SU-DHL-6 (cell line): ENCODE results near the gene FAM120B.
"Not testable (repeated sequence)": the region's sequence is repeated elsewhere in the genome, so short reads cannot be mapped to it uniquely, and the experiment has no call there.

Source experiments
- H2AFZ ChIP-seq: fragments of 200-600 bp; sonication (generic); 2 replicates; pipeline ENCODE4 v1.6.1; 2014; ENCODE audit warnings: low read depth, mild to moderate bottlenecking, moderate library complexity, mixed read lengths, antibody characterized with exemption, low read length; ENCODE audit not compliant: severe bottlenecking
- H3F3A ChIP-seq: fragments of 200-600 bp; shearing (Covaris generic); 2 replicates; pipeline ENCODE4 v1.6.0; 2016; ENCODE audit warnings: antibody characterized with exemption, mild to moderate bottlenecking; ENCODE audit not compliant: insufficient read depth
- H3K27ac ChIP-seq: fragments of 200-600 bp; sonication (generic); 2 replicates; pipeline ENCODE4 v1.5.1; 2016; ENCODE audit warnings: low read depth, mild to moderate bottlenecking, low read length, moderate library complexity, mixed read lengths
- H3K27me3 ChIP-seq: fragments of 200-600 bp; sonication (generic), shearing (Covaris generic); 2 replicates; pipeline ENCODE4 v1.6.0; 2014; ENCODE audit warnings: mild to moderate bottlenecking, low read length
- H3K36me3 ChIP-seq: fragments of 200-600 bp; sonication (generic); 2 replicates; pipeline ENCODE4 v1.6.1; 2014; ENCODE audit warnings: mild to moderate bottlenecking, low read length, mixed read lengths
- H3K4me2 ChIP-seq: fragments of 300-600, 200-600 bp; shearing (Covaris generic), sonication (generic); 2 replicates; pipeline ENCODE4 v1.6.0; 2014; ENCODE audit warnings: low read length, low read depth, mild to moderate bottlenecking; ENCODE audit not compliant: poor library complexity, severe bottlenecking
- H3K4me3 ChIP-seq: fragments of 200-600 bp; sonication (generic); 2 replicates; pipeline ENCODE4 v1.5.1; 2014; ENCODE audit warnings: antibody characterized with exemption, low read length, mild to moderate bottlenecking, mixed read lengths; ENCODE audit not compliant: insufficient read depth, poor library complexity, severe bottlenecking
- H3K79me2 ChIP-seq: fragments of 200-600 bp; sonication (generic); 2 replicates; pipeline ENCODE4 v1.6.1; 2014; ENCODE audit warnings: mild to moderate bottlenecking, low read length, moderate library complexity; ENCODE audit not compliant: insufficient read depth
- H3K9ac ChIP-seq: fragments of 200-600 bp; sonication (generic); 2 replicates; pipeline ENCODE4 v1.7.0; 2014; ENCODE audit warnings: mild to moderate bottlenecking, low read length
- H3K9me2 ChIP-seq: fragments of 200-600 bp; sonication (generic); replicated peaks from 2 replicates; pipeline ENCODE4 v1.6.1; 2014; ENCODE audit warnings: low read length; ENCODE audit not compliant: insufficient read depth
- H3K9me3 ChIP-seq: fragments of 200-600 bp; sonication (generic); 2 replicates; pipeline ENCODE4 v1.6.1; 2014; ENCODE audit warnings: low read length, mixed read lengths; ENCODE audit not compliant: insufficient read depth
- H4K20me1 ChIP-seq: fragments of 200-600 bp; sonication (generic); 2 replicates; pipeline ENCODE4 v1.6.1; 2014; ENCODE audit warnings: low read depth, mild to moderate bottlenecking, antibody characterized with exemption, low read length, moderate library complexity, mixed read lengths
- EZH2phosphoT487 ChIP-seq: fragments of 200-600 bp; sonication (generic), shearing (Covaris generic); conservative IDR thresholded peaks from 2 replicates; pipeline ENCODE4 v1.6.1; 2018; ENCODE audit warnings: mild to moderate bottlenecking, antibody characterized with exemption, low read length, moderate library complexity, mixed read lengths
- TF ChIP-seq, protein P1 (sequence below): fragments of 200-600 bp; sonication (generic); IDR thresholded peaks from one replicate; pipeline ENCODE4 v1.5.1; 2017; ENCODE audit warnings: antibody characterized with exemption, mild to moderate bottlenecking, low read length, moderate library complexity; ENCODE audit not compliant: insufficient read depth, poor library complexity, severe bottlenecking

FAM120B gene

DNA sequence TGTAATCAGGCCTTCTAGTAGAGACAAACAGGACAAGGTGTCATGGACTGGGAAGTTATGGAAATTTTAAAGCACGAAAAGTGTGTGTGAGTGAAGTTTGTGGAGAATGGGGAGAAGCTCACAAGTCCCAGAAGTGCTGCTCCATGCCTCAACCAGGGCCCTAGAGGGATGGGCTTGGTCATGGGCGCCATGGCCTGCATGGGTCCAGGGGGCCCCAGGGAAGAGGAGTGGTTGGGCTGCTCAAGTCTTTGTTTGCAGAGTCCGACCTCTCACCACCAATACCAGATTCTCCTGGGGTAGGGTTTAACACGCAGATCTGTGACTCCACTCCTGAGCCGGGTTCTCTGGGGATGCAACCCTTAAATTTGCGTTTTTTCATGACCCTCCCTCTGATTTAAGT is 88.4 kb downstream of the FAM120B start:
- H3K9me2 ChIP-seq, result no peaks in the 10 kb centered on the region
- no peaks in the 10 kb centered on the region for H3K27me3 ChIP-seq
- no peaks in the 10 kb centered on the region for H3F3A ChIP-seq
- H3K79me2 ChIP-seq, result no peaks in the 10 kb centered on the region
- H4K20me1 ChIP-seq, result no peaks in the 10 kb centered on the region
- no peak overlapping the region for H3K4me3 ChIP-seq
- H3K27ac ChIP-seq, result no peak overlapping the region
- no peak overlapping the region for H3K4me2 ChIP-seq
- H2AFZ ChIP-seq, result no peak overlapping the region
- H3K9me3 ChIP-seq, result no peaks in the 10 kb centered on the region
- TF ChIP-seq, protein P1, sequence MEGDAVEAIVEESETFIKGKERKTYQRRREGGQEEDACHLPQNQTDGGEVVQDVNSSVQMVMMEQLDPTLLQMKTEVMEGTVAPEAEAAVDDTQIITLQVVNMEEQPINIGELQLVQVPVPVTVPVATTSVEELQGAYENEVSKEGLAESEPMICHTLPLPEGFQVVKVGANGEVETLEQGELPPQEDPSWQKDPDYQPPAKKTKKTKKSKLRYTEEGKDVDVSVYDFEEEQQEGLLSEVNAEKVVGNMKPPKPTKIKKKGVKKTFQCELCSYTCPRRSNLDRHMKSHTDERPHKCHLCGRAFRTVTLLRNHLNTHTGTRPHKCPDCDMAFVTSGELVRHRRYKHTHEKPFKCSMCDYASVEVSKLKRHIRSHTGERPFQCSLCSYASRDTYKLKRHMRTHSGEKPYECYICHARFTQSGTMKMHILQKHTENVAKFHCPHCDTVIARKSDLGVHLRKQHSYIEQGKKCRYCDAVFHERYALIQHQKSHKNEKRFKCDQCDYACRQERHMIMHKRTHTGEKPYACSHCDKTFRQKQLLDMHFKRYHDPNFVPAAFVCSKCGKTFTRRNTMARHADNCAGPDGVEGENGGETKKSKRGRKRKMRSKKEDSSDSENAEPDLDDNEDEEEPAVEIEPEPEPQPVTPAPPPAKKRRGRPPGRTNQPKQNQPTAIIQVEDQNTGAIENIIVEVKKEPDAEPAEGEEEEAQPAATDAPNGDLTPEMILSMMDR, result no peak
- no peak for TF ChIP-seq EZH2phosphoT487
- 0 out of 2 replicates have a peak, but pooled peaks cover 3% of the 10 kb centered on the region for H3K36me3 ChIP-seq
- no peak overlapping the region for H3K9ac ChIP-seq

DNA sequence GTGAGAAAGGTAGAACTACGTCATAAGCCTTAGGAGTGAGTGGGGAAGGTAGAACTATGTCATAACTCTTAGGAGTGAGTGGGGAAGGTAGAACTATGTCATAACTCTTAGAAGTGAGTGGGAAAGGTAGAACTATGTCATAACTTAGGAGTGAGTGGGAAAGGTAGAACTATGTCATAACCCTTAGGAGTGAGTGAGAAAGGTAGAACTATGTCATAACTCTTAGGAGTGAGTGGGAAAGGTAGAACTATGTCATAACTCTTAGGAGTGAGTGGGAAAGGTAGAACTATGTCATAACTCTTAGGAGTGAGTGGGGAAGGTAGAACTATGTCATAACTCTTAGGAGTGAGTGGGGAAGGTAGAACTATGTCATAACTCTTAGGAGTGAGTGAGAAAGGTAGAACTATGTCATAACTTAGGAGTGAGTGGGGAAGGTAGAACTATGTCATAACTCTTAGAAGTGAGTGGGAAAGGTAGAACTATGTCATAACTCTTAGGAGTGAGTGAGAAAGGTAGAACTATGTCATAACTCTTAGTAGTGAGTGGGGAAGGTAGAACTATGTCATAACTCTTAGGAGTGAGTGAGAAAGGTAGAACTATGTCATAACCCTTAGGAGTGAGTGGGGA is 92.3 kb downstream of the FAM120B start:
- H3K36me3 ChIP-seq, H3K79me2 ChIP-seq, H3K4me3 ChIP-seq, H4K20me1 ChIP-seq, H3K27me3 ChIP-seq, H3K9me3 ChIP-seq, H3K4me2 ChIP-seq, H3F3A ChIP-seq, H3K27ac ChIP-seq, H3K9me2 ChIP-seq, H3K9ac ChIP-seq, H2AFZ ChIP-seq: not testable (repeated sequence)

DNA sequence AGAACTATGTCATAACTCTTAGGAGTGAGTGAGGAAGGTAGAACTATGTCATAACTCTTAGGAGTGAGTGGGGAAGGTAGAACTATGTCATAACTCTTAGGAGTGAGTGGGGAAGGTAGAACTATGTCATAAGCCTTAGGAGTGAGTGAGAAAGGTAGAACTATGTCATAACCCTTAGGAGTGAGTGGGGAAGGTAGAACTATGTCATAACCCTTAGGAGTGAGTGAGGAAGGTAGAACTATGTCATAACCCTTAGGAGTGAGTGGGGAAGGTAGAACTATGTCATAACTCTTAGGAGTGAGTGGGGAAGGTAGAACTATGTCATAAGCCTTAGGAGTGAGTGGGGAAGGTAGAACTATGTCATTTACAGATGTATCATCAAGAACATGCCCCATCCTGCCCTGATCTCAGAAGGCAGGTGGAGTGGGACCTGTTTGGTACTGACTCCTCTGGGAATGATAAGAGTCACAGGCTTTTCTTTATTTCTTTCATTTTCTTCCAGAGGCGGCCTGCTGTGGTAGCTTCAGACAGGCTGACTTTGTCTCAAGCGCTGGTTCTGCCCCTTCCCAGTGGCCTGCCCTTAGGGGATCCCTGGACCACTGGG is 93.5 kb downstream of the FAM120B start:
- H3K9ac ChIP-seq, H3K79me2 ChIP-seq, H3K36me3 ChIP-seq, H3F3A ChIP-seq, H3K27ac ChIP-seq, H3K4me3 ChIP-seq, H3K4me2 ChIP-seq, H3K27me3 ChIP-seq, H3K9me3 ChIP-seq, H2AFZ ChIP-seq, H4K20me1 ChIP-seq, H3K9me2 ChIP-seq: not testable (repeated sequence)

DNA sequence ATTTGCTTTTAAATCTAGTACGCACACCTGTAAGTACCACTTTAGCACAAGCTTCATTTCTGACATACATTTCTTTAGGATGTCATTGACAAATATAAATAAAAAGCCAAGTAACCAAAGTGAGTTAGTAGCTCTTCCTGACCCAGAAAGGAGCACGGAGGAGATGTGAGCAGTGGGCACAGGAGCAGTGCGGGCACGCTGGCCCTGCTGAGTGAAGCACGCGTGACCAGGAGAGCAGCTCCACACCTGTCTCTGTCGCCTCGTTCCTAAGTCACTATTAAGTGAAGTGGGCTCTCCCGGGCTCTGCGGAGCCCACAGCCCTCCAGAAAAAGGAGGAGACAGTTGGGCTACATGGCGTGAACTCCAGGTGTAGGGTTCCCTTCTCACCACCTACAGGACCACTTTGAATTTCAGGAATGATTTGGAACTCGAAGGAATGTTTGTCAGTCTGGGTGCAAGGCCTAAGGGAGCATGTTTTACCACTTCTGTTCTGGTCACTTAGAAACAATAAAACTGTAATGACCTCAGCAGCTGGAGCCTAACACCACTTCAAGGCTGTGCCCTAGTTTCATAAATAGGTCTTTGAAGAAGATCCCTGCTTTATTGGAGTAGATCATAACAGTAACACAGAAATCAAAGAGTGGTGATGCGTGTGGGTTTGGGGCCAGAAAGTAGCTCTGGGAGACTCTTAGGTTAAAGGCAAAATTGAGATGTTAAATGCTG is 95.9 kb downstream of the FAM120B start:
- H3K4me2 ChIP-seq, result no peak overlapping the region
- H3K27me3 ChIP-seq, result no peaks in the 10 kb centered on the region
- H3K9me2 ChIP-seq, result no peaks in the 10 kb centered on the region
- TF ChIP-seq EZH2phosphoT487, result no peak
- TF ChIP-seq, protein P1, result no peak
- no peak overlapping the region for H3K9ac ChIP-seq
- H3K27ac ChIP-seq, result no peak overlapping the region
- no peaks in the 10 kb centered on the region for H3K36me3 ChIP-seq
- H2AFZ ChIP-seq, result no peak overlapping the region
- H3K79me2 ChIP-seq, result no peaks in the 10 kb centered on the region
- no peaks in the 10 kb centered on the region for H4K20me1 ChIP-seq
- no peak overlapping the region for H3K4me3 ChIP-seq
- no peaks in the 10 kb centered on the region for H3K9me3 ChIP-seq
- no peaks in the 10 kb centered on the region for H3F3A ChIP-seq
